Tibial nerve (tissue), 3 donors: ENCODE measurements around the gene KIRREL3.

Experiments
- CTCF ChIP-seq, 5 experiments: fragments of 200-600 bp in 3 of 5; fragments of 450-650 bp in 2 of 5; sonication (generic) in 3 of 5; IDR thresholded peaks; one replicate each; pipeline ENCODE4 v1.5.1; 2016 to 2019; ENCODE audit warnings: antibody characterized with exemption in 5 of 5, mild to moderate bottlenecking in 3 of 5, moderate library complexity in 2 of 5
- POLR2A ChIP-seq, 2 donors: fragments of 450-650 bp; IDR thresholded peaks; one replicate each; pipeline ENCODE4 v1.6.1; 2017; ENCODE audit warnings: antibody characterized with exemption in 2 of 2, mild to moderate bottlenecking in 2 of 2, moderate library complexity in 2 of 2

DNA sequence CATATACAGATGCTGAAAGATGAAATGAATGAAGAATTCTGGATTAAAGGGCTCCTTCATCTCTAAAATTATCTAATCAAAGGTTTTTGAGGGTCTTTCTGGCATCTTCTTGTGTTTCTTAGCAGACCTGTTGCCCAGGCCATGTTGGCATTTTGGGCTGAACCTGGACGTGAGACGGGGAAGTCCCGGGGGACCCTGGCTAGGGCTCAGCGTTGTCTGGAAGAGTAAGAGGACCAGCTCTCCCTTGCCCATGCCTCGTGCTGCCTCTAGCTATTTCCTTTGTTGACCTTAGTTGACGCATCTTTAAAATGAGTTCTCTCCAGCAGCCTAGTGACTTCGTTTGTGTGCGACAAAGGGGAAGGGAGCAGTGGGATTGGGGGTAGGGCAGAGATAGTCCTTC, 492.9 kb downstream of the KIRREL3 start:
- TF ChIP-seq CTCF (IDR thresholded peaks at IDR 0.05) (no peak), POLR2A (IDR thresholded peaks at IDR 0.05) (no peak)
